Vagina (tissue), 2 donors: ENCODE data around the gene SMAD6.

ENCODE experiments used
- POLR2A ChIP-seq, 2 donors: fragments of 450-650 bp; IDR thresholded peaks; one replicate each; pipeline ENCODE4 v1.6.1; 2017; ENCODE audit warnings: antibody characterized with exemption in 2 of 2, mild to moderate bottlenecking in 2 of 2, moderate library complexity in 2 of 2
- POLR2AphosphoS5 ChIP-seq, 2 donors: sonication (generic); formaldehyde crosslinking; IDR thresholded peaks; one replicate each; pipeline ENCODE4 v1.9.0; 2017; ENCODE audit warnings: antibody characterized with exemption in 2 of 2, mild to moderate bottlenecking in 2 of 2, low read depth in 1 of 2; ENCODE audit not compliant: insufficient read depth in 1 of 2
- TF ChIP-seq, protein P1 (sequence below), 3 experiments: fragments of 450-650 bp in 2 of 3; fragments of 200-600 bp in 1 of 3; sonication (generic) in 1 of 3; IDR thresholded peaks; one replicate each; pipeline ENCODE4 v1.5.1; 2017 to 2019; ENCODE audit warnings: antibody characterized with exemption in 3 of 3, mild to moderate bottlenecking in 2 of 3, moderate library complexity in 2 of 3

DNA sequence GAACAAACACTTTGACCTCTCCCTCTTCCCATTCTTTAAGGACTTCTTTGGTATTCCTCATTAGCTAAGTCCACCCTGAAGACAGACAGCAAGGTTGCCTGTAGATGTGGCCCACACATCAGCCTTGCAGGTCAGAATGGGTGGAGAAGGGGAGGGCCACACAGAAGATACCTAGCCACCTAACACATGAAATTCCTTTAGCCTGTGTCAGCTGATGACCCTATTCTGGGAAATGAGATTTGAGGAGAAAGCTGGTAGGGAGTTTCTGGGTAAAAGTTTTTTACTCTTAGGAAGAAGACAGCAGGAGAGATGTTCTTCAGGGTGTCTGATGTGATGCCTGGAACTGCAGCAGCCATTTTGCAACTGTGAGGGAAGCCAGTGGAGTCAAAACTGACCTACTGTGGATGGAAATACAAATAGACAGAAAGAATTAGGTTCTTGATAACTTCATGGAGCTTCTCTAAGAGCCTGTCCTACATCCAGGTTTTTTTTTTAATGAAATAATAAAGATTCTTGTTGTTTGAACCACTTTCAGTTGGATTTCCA, 17.8 kb upstream of the SMAD6 start:
- no peak for TF ChIP-seq POLR2A (IDR thresholded peaks at IDR 0.05)
- TF ChIP-seq POLR2AphosphoS5 (IDR thresholded peaks at IDR 0.05; ENCODE audit: insufficient read depth in 1 of 2, low read depth in 1 of 2) = no peak
- TF ChIP-seq, protein P1, sequence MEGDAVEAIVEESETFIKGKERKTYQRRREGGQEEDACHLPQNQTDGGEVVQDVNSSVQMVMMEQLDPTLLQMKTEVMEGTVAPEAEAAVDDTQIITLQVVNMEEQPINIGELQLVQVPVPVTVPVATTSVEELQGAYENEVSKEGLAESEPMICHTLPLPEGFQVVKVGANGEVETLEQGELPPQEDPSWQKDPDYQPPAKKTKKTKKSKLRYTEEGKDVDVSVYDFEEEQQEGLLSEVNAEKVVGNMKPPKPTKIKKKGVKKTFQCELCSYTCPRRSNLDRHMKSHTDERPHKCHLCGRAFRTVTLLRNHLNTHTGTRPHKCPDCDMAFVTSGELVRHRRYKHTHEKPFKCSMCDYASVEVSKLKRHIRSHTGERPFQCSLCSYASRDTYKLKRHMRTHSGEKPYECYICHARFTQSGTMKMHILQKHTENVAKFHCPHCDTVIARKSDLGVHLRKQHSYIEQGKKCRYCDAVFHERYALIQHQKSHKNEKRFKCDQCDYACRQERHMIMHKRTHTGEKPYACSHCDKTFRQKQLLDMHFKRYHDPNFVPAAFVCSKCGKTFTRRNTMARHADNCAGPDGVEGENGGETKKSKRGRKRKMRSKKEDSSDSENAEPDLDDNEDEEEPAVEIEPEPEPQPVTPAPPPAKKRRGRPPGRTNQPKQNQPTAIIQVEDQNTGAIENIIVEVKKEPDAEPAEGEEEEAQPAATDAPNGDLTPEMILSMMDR (IDR thresholded peaks at IDR 0.05) = no peak
